ENCODE measurements around the gene CELF2. TPM values are rescaled to one million over a fixed set of nuclear protein-coding genes. Genes with fewer than 3 reads are reported as not detected.

The CELF2 gene
- total RNA-seq, 1 donor from 2014 or later: 27.5 TPM

- no peak overlapping the region for H3K27ac Mint-ChIP-seq (ENCODE audit: unreplicated experiment)
These were observed 63.7 kb downstream of the CELF2 start for GRCh38 chr10:11081408-11081807.

DNA sequence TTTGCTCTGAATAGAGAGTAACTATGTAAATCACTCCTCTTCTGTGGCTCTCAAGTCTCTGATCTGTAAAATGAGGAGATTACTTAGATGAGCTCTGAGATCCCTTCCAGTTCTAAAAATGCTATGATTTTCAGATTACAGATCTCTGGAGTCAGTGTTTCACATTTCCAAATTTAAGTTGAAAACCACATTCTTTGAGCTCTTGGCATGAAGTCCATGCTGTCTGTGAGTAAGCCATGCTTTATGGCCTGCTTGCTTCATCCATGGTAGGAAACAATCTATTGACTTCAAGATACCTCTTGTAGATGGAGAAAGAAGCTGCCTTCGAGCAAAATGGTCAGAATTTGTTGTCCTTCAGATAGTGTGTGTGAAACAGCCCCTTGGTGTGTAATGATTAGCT, 64.9 kb downstream of the CELF2 start:
- H3K36me3 Mint-ChIP-seq (ENCODE audit: low read depth, unreplicated experiment): no peaks in the 10 kb centered on the region
- no peak overlapping the region for H3K27ac Mint-ChIP-seq (ENCODE audit: unreplicated experiment)
- no peak for DNase-seq (ENCODE audit: low spot score)
- TF ChIP-seq, protein P1, sequence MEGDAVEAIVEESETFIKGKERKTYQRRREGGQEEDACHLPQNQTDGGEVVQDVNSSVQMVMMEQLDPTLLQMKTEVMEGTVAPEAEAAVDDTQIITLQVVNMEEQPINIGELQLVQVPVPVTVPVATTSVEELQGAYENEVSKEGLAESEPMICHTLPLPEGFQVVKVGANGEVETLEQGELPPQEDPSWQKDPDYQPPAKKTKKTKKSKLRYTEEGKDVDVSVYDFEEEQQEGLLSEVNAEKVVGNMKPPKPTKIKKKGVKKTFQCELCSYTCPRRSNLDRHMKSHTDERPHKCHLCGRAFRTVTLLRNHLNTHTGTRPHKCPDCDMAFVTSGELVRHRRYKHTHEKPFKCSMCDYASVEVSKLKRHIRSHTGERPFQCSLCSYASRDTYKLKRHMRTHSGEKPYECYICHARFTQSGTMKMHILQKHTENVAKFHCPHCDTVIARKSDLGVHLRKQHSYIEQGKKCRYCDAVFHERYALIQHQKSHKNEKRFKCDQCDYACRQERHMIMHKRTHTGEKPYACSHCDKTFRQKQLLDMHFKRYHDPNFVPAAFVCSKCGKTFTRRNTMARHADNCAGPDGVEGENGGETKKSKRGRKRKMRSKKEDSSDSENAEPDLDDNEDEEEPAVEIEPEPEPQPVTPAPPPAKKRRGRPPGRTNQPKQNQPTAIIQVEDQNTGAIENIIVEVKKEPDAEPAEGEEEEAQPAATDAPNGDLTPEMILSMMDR (IDR thresholded peaks at IDR 0.05; ENCODE audit: unreplicated experiment): no peak
- no peaks in the 10 kb centered on the region for H3K4me1 Mint-ChIP-seq (ENCODE audit: unreplicated experiment)
- no peak overlapping the region for H3K4me3 Mint-ChIP-seq (ENCODE audit: unreplicated experiment)
- H3K9me3 Mint-ChIP-seq (ENCODE audit: unreplicated experiment): no peaks in the 10 kb centered on the region
- H3K27me3 Mint-ChIP-seq (ENCODE audit: unreplicated experiment): no peaks in the 10 kb centered on the region

More at GRCh38 chr10:11081408-11081807, 63.7 kb downstream of the CELF2 start:
- Mint-ChIP-seq H3K27me3 (ENCODE audit: unreplicated experiment) (no peaks in the 10 kb centered on the region), H3K4me1 (ENCODE audit: unreplicated experiment) (no peaks in the 10 kb centered on the region), H3K36me3 (ENCODE audit: low read depth, unreplicated experiment) (no peaks in the 10 kb centered on the region), H3K4me3 (ENCODE audit: unreplicated experiment) (no peak overlapping the region), H3K9me3 (ENCODE audit: unreplicated experiment) (no peaks in the 10 kb centered on the region)
- TF ChIP-seq, protein P1 (IDR thresholded peaks at IDR 0.05; ENCODE audit: unreplicated experiment): no peak
- DNase-seq (ENCODE audit: low spot score): no peak

- Mint-ChIP-seq H3K36me3 (ENCODE audit: low read depth, unreplicated experiment) (no peaks in the 10 kb centered on the region), H3K9me3 (ENCODE audit: unreplicated experiment) (no peaks in the 10 kb centered on the region), H3K27me3 (ENCODE audit: unreplicated experiment) (no peaks in the 10 kb centered on the region), H3K4me3 (ENCODE audit: unreplicated experiment) (no peak overlapping the region), H3K4me1 (ENCODE audit: unreplicated experiment) (no peaks in the 10 kb centered on the region), H3K27ac (ENCODE audit: unreplicated experiment) (no peak overlapping the region)
- TF ChIP-seq, protein P1 (IDR thresholded peaks at IDR 0.05; ENCODE audit: unreplicated experiment): no peak
- DNase-seq (ENCODE audit: low spot score): no peak
These were observed 65.4 kb downstream of the CELF2 start for GRCh38 chr10:11083051-11083450.

GRCh38 chr10:11085545-11085944, 67.9 kb downstream of the CELF2 start:
- Mint-ChIP-seq H3K4me1 (ENCODE audit: unreplicated experiment) (no peaks in the 10 kb centered on the region), H3K27me3 (ENCODE audit: unreplicated experiment) (no peaks in the 10 kb centered on the region), H3K27ac (ENCODE audit: unreplicated experiment) (no peak overlapping the region), H3K9me3 (ENCODE audit: unreplicated experiment) (no peaks in the 10 kb centered on the region), H3K4me3 (ENCODE audit: unreplicated experiment) (no peak overlapping the region), H3K36me3 (ENCODE audit: low read depth, unreplicated experiment) (no peaks in the 10 kb centered on the region)
- DNase-seq (ENCODE audit: low spot score): no peak
- TF ChIP-seq, protein P1 (IDR thresholded peaks at IDR 0.05; ENCODE audit: unreplicated experiment): no peak

DNA sequence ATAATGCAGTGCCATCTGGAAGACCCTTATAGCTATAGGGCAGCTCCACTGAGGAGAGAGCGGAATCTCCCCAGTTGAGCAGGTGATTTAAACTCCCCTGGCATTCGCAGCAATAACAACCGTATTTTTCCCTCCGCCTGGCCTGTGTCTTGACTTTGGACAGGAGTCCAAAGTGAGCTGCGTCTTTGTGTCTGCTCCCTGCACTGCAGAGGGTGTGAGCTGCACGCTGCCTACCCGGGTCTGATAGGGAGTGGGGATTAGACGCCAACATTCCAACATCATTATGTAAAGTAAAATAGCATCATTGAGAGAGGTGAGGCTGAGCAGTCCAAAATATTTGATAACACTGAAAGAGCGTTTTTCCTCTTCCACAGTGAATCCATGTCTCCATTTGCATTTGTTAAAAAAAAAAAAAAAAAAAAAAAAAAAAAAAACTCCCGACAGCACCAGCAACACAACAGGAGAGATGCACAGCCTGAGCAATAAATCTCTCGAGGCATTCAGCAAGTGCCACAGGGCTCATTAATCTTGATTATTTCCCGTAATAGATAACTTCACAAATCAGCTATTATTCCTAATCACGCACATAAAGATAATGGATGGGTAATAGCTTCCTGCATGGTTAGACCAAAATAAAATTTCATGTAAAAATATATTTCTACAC, 68.6 kb downstream of the CELF2 start:
- no peaks in the 10 kb centered on the region for H3K36me3 Mint-ChIP-seq (ENCODE audit: low read depth, unreplicated experiment)
- H3K4me1 Mint-ChIP-seq (ENCODE audit: unreplicated experiment): no peaks in the 10 kb centered on the region
- H3K4me3 Mint-ChIP-seq (ENCODE audit: unreplicated experiment): no peak overlapping the region
- H3K27me3 Mint-ChIP-seq (ENCODE audit: unreplicated experiment): no peaks in the 10 kb centered on the region
- H3K9me3 Mint-ChIP-seq (ENCODE audit: unreplicated experiment): no peaks in the 10 kb centered on the region
- TF ChIP-seq, protein P1 (IDR thresholded peaks at IDR 0.05; ENCODE audit: unreplicated experiment): no peak
- H3K27ac Mint-ChIP-seq (ENCODE audit: unreplicated experiment): no peak overlapping the region
- no peak for DNase-seq (ENCODE audit: low spot score)
